A549 treated with ZK216348 at 1 μM for 4 hours (cell line): ENCODE data around the gene STRC. TPM values are rescaled to one million over a fixed set of nuclear protein-coding genes. Genes with fewer than 3 reads are reported as not detected.

Experiments used
- total RNA-seq: library from RNA; stranded (reverse); fragments of 200-300 nt; extraction: Qiagen RNA extraction; gene quantifications from 5 replicates; pipeline ENCODE4 v1.2.3, GENCODE V29; 2022; ENCODE audit warnings: low read depth

Gene STRC
- 0.06 to 0.19 TPM (median 0.11 TPM) in 5 replicates for total RNA-seq

DNA sequence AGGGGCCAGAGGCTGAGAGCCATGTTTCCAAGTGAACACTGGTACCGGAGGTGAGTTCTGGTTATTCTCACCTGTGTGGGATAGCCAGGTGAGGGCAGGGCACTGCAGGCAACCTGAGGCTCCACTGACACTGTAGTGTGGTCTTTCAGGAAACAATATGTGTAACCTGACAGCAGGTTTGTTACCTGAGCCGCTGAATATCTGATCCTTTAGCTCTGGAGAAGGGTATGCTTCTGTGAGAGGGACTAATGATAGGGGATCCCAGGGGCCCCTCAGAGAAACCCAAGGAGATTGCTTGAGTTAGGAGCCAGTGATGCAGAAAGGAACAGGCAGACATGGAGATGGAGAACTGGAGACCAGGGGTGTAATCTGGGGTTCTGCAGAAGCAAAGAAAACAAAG is at the start of gene STRC:
Gene STRC (minus strand): TSS at position 101 of the 400 bp plus-strand sequence. CDS start 78 bp downstream, at position 23.

DNA sequence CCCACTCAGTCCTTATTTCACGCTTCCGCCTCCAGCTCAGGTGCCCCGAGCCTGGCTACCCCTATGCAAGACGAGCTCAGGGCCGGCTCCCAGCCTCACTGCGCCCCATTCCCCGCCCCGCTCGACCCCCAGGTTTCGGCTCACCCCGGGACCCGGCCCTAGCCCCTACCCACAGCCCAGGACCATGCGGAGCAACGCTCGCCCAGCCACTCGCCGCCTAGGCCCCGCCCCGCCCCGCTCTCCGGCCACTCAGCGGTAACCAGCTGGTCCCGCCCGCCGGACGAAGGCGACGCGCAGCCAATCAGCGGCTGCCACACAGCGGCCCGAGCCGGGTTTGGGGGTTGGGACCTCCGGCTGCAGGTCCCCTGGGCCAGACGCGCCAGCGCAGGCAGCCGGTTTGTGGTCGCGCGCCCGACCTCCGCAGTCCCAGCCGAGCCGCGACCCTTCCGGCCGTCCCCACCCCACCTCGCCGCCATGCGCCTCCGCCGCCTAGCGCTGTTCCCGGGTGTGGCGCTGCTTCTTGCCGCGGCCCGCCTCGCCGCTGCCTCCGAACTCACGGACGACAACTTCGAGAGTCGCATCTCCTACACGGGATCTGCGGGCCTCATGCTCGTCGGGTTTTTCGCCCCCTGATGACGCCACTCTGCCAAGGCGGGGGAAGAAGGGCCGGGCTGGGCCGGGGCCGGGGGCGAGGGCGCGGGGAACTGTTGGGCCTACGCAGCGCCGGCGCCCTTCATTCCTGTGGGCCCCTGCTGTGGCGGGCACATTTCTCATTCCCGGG is 30.2 kb upstream of the STRC start, which contains the start of gene CATSPER2:
Gene CATSPER2 (minus strand): TSS at position 196 of the 781 bp plus-strand sequence. CDS start 783 bp downstream, outside the sequence.

DNA sequence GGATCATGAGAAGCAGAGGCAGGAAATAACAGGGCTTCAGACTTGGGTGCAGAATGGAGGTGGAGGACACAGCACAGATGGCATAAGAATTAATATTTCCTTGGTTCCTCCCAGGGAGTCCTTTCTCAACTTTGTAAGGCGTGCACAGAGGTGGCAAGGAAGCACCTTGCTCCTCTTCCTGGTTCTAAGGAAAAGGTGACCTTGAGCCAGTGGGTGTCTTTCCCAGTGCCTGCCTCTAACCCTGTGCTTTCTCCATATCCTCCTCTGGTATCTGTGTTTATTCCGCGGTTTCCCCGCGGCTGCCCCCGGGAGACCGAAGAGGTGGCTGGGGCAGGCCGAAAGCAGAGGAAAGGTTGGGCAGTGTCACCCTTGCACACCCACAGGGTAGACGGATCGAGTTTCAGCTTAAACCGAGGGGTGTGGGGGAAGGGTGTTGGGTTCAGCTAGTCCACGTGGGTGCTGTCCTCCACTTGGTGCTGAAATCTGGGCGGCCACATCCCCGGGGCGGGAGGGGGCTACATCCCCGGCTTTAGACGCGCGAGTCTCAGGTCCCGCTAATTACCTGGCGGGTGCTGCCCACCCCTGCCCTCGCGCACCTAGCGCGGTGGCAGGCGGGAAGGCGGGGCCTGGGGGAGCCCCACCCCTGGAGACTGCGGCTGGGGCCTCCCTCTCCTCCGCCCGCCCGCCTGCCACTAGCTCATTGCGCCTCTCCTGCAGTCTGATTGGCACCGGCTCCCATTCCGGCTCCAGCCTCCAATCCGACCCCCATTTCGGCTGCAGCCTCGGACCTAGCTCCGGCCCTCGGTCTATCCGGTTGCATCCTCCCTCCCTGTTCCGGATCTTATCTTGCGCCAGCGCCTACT is 25.0 kb downstream of the STRC start, which contains the start of gene CKMT1B:
Gene CKMT1B (plus strand): TSS at position 700 of the 863 bp plus-strand sequence. CDS start 192 bp downstream, outside the sequence.

DNA sequence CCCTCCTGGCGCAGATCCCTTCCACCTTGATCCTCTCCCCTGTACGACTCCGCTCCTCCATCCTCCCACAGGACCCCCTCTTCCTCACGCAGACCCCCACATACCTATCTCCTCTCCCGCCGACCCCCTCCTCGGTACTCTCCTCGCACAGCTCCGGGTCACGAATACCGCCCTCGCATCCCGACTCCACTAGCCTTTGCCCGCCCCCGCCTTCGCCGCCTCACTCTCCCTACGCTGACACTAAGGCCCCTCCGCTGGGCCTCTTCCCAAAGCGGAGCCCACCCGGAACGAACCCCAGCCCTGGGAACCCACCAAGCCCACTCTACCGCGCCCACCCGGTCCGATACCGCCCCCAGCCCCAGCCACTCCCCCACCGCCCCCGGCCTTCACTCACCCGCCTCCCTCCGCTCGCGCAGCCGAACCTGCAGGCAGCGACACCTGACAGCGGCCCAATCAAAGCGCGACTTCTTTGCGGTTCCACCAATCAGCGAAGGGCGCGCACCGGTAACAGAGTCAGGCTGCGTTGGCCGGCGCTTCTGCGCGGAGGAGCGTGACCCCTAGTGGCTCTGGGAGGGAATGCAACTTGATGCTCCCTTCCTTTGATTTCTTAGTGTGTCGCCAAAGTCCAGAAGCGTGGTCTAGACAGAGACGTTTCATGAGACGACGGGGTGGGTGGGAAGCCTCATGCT is 28.7 kb downstream of the STRC start, which contains the start of gene PPIP5K1:
Gene PPIP5K1 (minus strand): TSS at position 431 of the 689 bp plus-strand sequence. CDS start 5,704 bp downstream, outside the sequence.

Other genes starting within 250 kb of the STRC start
- gene ZSCAN29, start 247.8 kb downstream of the STRC start, total RNA-seq = 7.1 to 12.5 TPM (median 9.3 TPM) in 5 replicates
- 4.1 to 8.3 TPM (median 6.6 TPM) in 5 replicates for gene TUBGCP4, start 247.7 kb downstream of the STRC start, total RNA-seq
- 17.4 to 21.4 TPM (median 20.6 TPM) in 5 replicates for gene TP53BP1, start 125.6 kb downstream of the STRC start, total RNA-seq
- 0.62 to 0.81 TPM (median 0.78 TPM) in 5 replicates for gene MAP1A, start 101.2 kb downstream of the STRC start, total RNA-seq
- gene PPIP5K1, start 28.6 kb downstream of the STRC start, total RNA-seq = 3.7 to 9.2 TPM (median 5.5 TPM) in 5 replicates
- gene CKMT1B, start 24.8 kb downstream of the STRC start, total RNA-seq = 2.2 to 4.7 TPM (median 3.7 TPM) in 5 replicates
- gene CATSPER2, start 30.0 kb upstream of the STRC start, total RNA-seq = 0.41 to 2.0 TPM (median 0.58 TPM) in 5 replicates
- gene CKMT1A, start 75.1 kb upstream of the STRC start, total RNA-seq = 0.88 to 4.0 TPM (median 3.3 TPM) in 5 replicates
- 310 to 373 TPM (median 358 TPM) in 5 replicates for gene PDIA3, start 127.6 kb upstream of the STRC start, total RNA-seq
- 1.4 to 2.7 TPM (median 1.8 TPM) in 5 replicates for gene ELL3, start 158.2 kb upstream of the STRC start, total RNA-seq
- gene SERF2, start 173.5 kb upstream of the STRC start, total RNA-seq = 463 to 694 TPM (median 684 TPM) in 5 replicates
- gene SERINC4, start 181.4 kb upstream of the STRC start, total RNA-seq = 0.11 TPM in 1 of 5 replicates, not detected in the others
- gene HYPK, start 181.8 kb upstream of the STRC start, total RNA-seq = 4.1 to 10.5 TPM (median 5.7 TPM) in 5 replicates
- 23.4 to 33.3 TPM (median 27.3 TPM) in 5 replicates for gene MFAP1, start 205.9 kb upstream of the STRC start, total RNA-seq
- 10.1 to 16.2 TPM (median 12.6 TPM) in 5 replicates for gene WDR76, start 208.2 kb upstream of the STRC start, total RNA-seq